ENCODE data around the gene SPATC1L. TPM values are rescaled to one million over a fixed set of nuclear protein-coding genes. Genes with fewer than 3 reads are reported as not detected.

The SPATC1L gene
- total RNA-seq (ENCODE audit: low replicate concordance) = 1.4 and 5.8 TPM in 2 replicates

GRCh38 chr21:46183910-46184624 is at the start of gene SPATC1L:
Gene SPATC1L, minus strand, starts transcription at chr21:46184459. Its CDS starts 1,643 bp downstream, at chr21:46182816.

GRCh38 chr21:46228345-46229051 is 44.2 kb upstream of the SPATC1L start, which contains the start of gene LSS:
Gene LSS, minus strand, starts transcription at chr21:46228774. Its CDS starts 29 bp downstream, at chr21:46228745.

GRCh38 chr21:46155514-46156377 is 28.5 kb downstream of the SPATC1L start, which contains the start of gene FTCD:
Gene FTCD, minus strand, starts transcription at chr21:46155579. Its CDS starts 56 bp downstream, at chr21:46155523.

Other genes with a start within 250 kb of the SPATC1L start
- gene COL6A1, start 202.7 kb downstream of the SPATC1L start, total RNA-seq (ENCODE audit: low replicate concordance) = 242 and 2,348 TPM in 2 replicates
- 474 and 2,898 TPM in 2 replicates for gene COL6A2, start 86.3 kb downstream of the SPATC1L start, total RNA-seq (ENCODE audit: low replicate concordance)
- 0.08 TPM in 1 of 2 replicates, not detected in the other for gene FTCD, start 28.9 kb downstream of the SPATC1L start, total RNA-seq (ENCODE audit: low replicate concordance)
- 75.1 and 80.9 TPM in 2 replicates for gene LSS, start 44.3 kb upstream of the SPATC1L start, total RNA-seq (ENCODE audit: low replicate concordance)
- 44.2 and 54.5 TPM in 2 replicates for gene MCM3AP, start 101.2 kb upstream of the SPATC1L start, total RNA-seq (ENCODE audit: low replicate concordance)
- 10.8 and 16.5 TPM in 2 replicates for gene YBEY, start 101.9 kb upstream of the SPATC1L start, total RNA-seq (ENCODE audit: low replicate concordance)
- 0.47 and 2.6 TPM in 2 replicates for gene C21orf58, start 139.4 kb upstream of the SPATC1L start, total RNA-seq (ENCODE audit: low replicate concordance)
- gene PCNT, start 139.7 kb upstream of the SPATC1L start, total RNA-seq (ENCODE audit: low replicate concordance) = 10.2 and 14.1 TPM in 2 replicates

Measured in smooth muscle cell of the coronary artery (primary cell).